Liver (tissue), 9 donors: Measurements from ENCODE around the gene KRT84. TPM values are rescaled to one million over a fixed set of nuclear protein-coding genes. Genes with fewer than 3 reads are reported as not detected.

Experiments used
- DNase-seq: peaks from one replicate; pipeline ENCODE4 v3.0.0-alpha.2; 2017; ENCODE audit warnings: low spot score
- H3K27ac ChIP-seq, 2 donors: one replicate each; pipeline ENCODE4 v1.7.0; 2013; ENCODE audit warnings: inconsistent platforms in 2 of 2, low read length in 2 of 2, control low read depth in 1 of 2, low read depth in 1 of 2, mild to moderate bottlenecking in 1 of 2
- H3K27me3 ChIP-seq, 4 donors: one replicate each; pipeline versions ENCODE4 v1.6.1 to v1.7.0; 2013; ENCODE audit warnings: low read length in 3 of 4, inconsistent platforms in 1 of 4, mild to moderate bottlenecking in 1 of 4, moderate library complexity in 1 of 4; ENCODE audit not compliant: control insufficient read depth in 4 of 4, insufficient read depth in 4 of 4
- H3K36me3 ChIP-seq, 4 donors: one replicate each; pipeline versions ENCODE4 v1.6.1 to v1.7.0; 2013; ENCODE audit warnings: low read length in 3 of 4, mild to moderate bottlenecking in 3 of 4, low read depth in 1 of 4, moderate library complexity in 1 of 4; ENCODE audit not compliant: control insufficient read depth in 4 of 4, insufficient read depth in 3 of 4
- H3K4me1 ChIP-seq, 4 donors: one replicate each; pipeline versions ENCODE4 v1.6.1 to v1.7.0; 2013; ENCODE audit warnings: low read length in 3 of 4, mild to moderate bottlenecking in 3 of 4, moderate library complexity in 1 of 4; ENCODE audit not compliant: control insufficient read depth in 4 of 4, insufficient read depth in 4 of 4
- H3K4me3 ChIP-seq, 3 donors: one replicate each; pipeline versions ENCODE4 v1.6.1 to v1.7.0; 2013; ENCODE audit warnings: low read length in 3 of 3, control low read depth in 1 of 3, low read depth in 1 of 3, mild to moderate bottlenecking in 1 of 3
- H3K9ac ChIP-seq, 2 donors: one replicate each; pipeline ENCODE4 v1.7.0; 2013; ENCODE audit warnings: low read length in 2 of 2, mild to moderate bottlenecking in 2 of 2, moderate library complexity in 2 of 2, control low read depth in 1 of 2, low read depth in 1 of 2
- H3K9me3 ChIP-seq, 4 donors: one replicate each; pipeline versions ENCODE4 v1.6.1 to v1.7.0; 2013; ENCODE audit warnings: low read length in 3 of 4; ENCODE audit not compliant: control insufficient read depth in 4 of 4
- ATF3 ChIP-seq: IDR thresholded peaks from 2 replicates; pipeline ENCODE4 v1.6.1; 2016; ENCODE audit warnings: antibody characterized with exemption
- CTCF ChIP-seq: fragments of 150-350 bp; IDR thresholded peaks from 2 replicates; pipeline ENCODE4 v1.5.1; 2017; ENCODE audit warnings: improper control_type of control experiment, low read depth, low read length; ENCODE audit not compliant: missing input control
- EGR1 ChIP-seq, 2 donors: IDR thresholded peaks; 2 replicates each; pipeline ENCODE4 v1.6.1; 2016 to 2018; ENCODE audit warnings: antibody characterized with exemption in 2 of 2, low read depth in 2 of 2
- FOXA1 ChIP-seq: IDR thresholded peaks from 2 replicates; pipeline ENCODE4 v1.6.1; 2016; ENCODE audit warnings: antibody characterized with exemption
- FOXA2 ChIP-seq: IDR thresholded peaks from 2 replicates; pipeline ENCODE4 v1.6.1; 2016; ENCODE audit warnings: antibody characterized with exemption
- GABPA ChIP-seq, 2 donors: IDR thresholded peaks in 1 of 2; conservative IDR thresholded peaks in 1 of 2; 2 replicates each; pipeline ENCODE4 v1.6.1; 2016; ENCODE audit warnings: antibody characterized with exemption in 2 of 2, mild to moderate bottlenecking in 1 of 2, moderate library complexity in 1 of 2
- HNF4A ChIP-seq, 2 donors: conservative IDR thresholded peaks; 2 replicates each; pipeline ENCODE4 v1.6.1; 2016; ENCODE audit warnings: antibody characterized with exemption in 2 of 2, mild to moderate bottlenecking in 2 of 2
- HNF4G ChIP-seq: IDR thresholded peaks from 2 replicates; pipeline ENCODE4 v1.6.1; 2016; ENCODE audit warnings: antibody characterized with exemption
- JUND ChIP-seq, 2 donors: IDR thresholded peaks; 2 replicates each; pipeline ENCODE4 v1.6.1; 2016; ENCODE audit warnings: antibody characterized with exemption in 2 of 2
- MAX ChIP-seq: IDR thresholded peaks from 2 replicates; pipeline ENCODE4 v1.6.1; 2016; ENCODE audit warnings: antibody characterized with exemption
- NR2F2 ChIP-seq: IDR thresholded peaks from 2 replicates; pipeline ENCODE4 v1.6.1; 2016; ENCODE audit warnings: antibody characterized with exemption
- RAD21 ChIP-seq, 2 donors: IDR thresholded peaks; 2 replicates each; pipeline ENCODE4 v1.6.1; 2016; ENCODE audit warnings: antibody characterized with exemption in 2 of 2, mild to moderate bottlenecking in 2 of 2
- REST ChIP-seq: IDR thresholded peaks from 2 replicates; pipeline ENCODE4 v1.6.1; 2016; ENCODE audit warnings: antibody characterized with exemption, mild to moderate bottlenecking
- RXRA ChIP-seq, 2 donors: IDR thresholded peaks; 2 replicates each; pipeline ENCODE4 v1.6.1; 2017 to 2018; ENCODE audit warnings: antibody characterized with exemption in 2 of 2, mild to moderate bottlenecking in 1 of 2
- SP1 ChIP-seq: IDR thresholded peaks from 2 replicates; pipeline ENCODE4 v1.6.1; 2018; ENCODE audit warnings: antibody characterized with exemption, mild to moderate bottlenecking
- TAF1 ChIP-seq: conservative IDR thresholded peaks from 2 replicates; pipeline ENCODE4 v1.6.1; 2016; ENCODE audit warnings: antibody characterized with exemption, mild to moderate bottlenecking
- YY1 ChIP-seq: IDR thresholded peaks from 2 replicates; pipeline ENCODE4 v1.6.1; 2016; ENCODE audit warnings: antibody characterized with exemption, mild to moderate bottlenecking
- ZBTB33 ChIP-seq: IDR thresholded peaks from 2 replicates; pipeline ENCODE4 v1.6.1; 2016; ENCODE audit warnings: antibody characterized with exemption
- WGBS: extraction: QIAGEN DNeasy Blood & Tissue Kit; methylation state at CpG from one replicate; pipeline ENCODE4 v1.1.7; 2013; 5-methylcytosine and 5-hydroxymethylcytosine counted together
- polyA plus RNA-seq, 2 donors: library from polyadenylated mRNA; stranded (reverse) in 1 of 2; unstranded in 1 of 2; fragments of 200-250 nt in 1 of 2; fragments of >200 nt in 1 of 2; fragmentation: Nextera tagmentation in 1 of 2; extraction: Ambion mirVana in 1 of 2; gene quantifications; one replicate each; pipeline versions ENCODE4 v1.2.1 to v1.2.3, GENCODE V29; 2013 to 2015
- total RNA-seq, 2 donors: library from RNA; depleted of rRNA; stranded (reverse); fragments of >200 nt; gene quantifications; one replicate each; pipeline ENCODE4 v1.2.3, GENCODE V29; 2014
- donor health status: healthy.
- donor health status: healthy.
- donor health status: healthy.
- donor health status: healthy.
- donor health status: healthy.

KRT84 gene
- total and polyA plus RNA-seq, 4 donors: not detected

GRCh38 chr12:52367876-52368275, 17.6 kb downstream of the KRT84 start:
- DNase-seq: no peak
- TF ChIP-seq TAF1 (no peak), JUND (IDR thresholded peaks at IDR 0.05) (no peak), ZBTB33 (no peak), GABPA (IDR thresholded peaks at IDR 0.05 in 1 of 2, conservative IDR thresholded peaks at IDR 0.05 in 1 of 2) (no peak), YY1 (no peak), RAD21 (IDR thresholded peaks at IDR 0.05) (no peak), REST (no peak), EGR1 (IDR thresholded peaks at IDR 0.05; ENCODE audit: low read depth in 2 of 2) (no peak), SP1 (no peak), HNF4A (conservative IDR thresholded peaks at IDR 0.05) (no peak), MAX (no peak), RXRA (IDR thresholded peaks at IDR 0.05) (no peak), FOXA2 (no peak)
- Histone ChIP-seq H3K4me1 (peaks cover 0 to 10% (median 6%) of the 10 kb centered on the region in 4 donors), H3K36me3 (no peaks in the 10 kb centered on the region), H3K9ac (no peak overlapping the region), H3K27ac (no peak overlapping the region), H3K4me3 (no peak overlapping the region), H3K9me3 (no peaks in the 10 kb centered on the region), H3K27me3 (no peaks in the 10 kb centered on the region)
- WGBS: 83% methylated on average over 6 of the region's 6 CpGs

- Histone ChIP-seq H3K9ac (no peak within 1 kb of the TSS), H3K27ac (no peak within 1 kb of the TSS), H3K9me3 (no peaks in the 10 kb centered on the region), H3K36me3 (no peaks in the 10 kb centered on the region), H3K27me3 (no peaks in the 10 kb centered on the region), H3K4me3 (no peak within 1 kb of the TSS), H3K4me1 (peaks cover 0 to 15% (median 7%) of the 10 kb centered on the region in 4 donors)
- TF ChIP-seq YY1: no peak
- no peak for TF ChIP-seq JUND (IDR thresholded peaks at IDR 0.05)
- no peak for TF ChIP-seq ATF3
- TF ChIP-seq FOXA2: no peak
- TF ChIP-seq CTCF: no peak
- TF ChIP-seq GABPA (IDR thresholded peaks at IDR 0.05 in 1 of 2, conservative IDR thresholded peaks at IDR 0.05 in 1 of 2): no peak
- TF ChIP-seq RXRA (IDR thresholded peaks at IDR 0.05): no peak
- no peak for TF ChIP-seq HNF4A (conservative IDR thresholded peaks at IDR 0.05)
- no peak for TF ChIP-seq FOXA1
- no peak for TF ChIP-seq HNF4G
- no peak for TF ChIP-seq NR2F2
- TF ChIP-seq EGR1 (IDR thresholded peaks at IDR 0.05; ENCODE audit: low read depth in 2 of 2): no peak
- no peak for TF ChIP-seq ZBTB33
- no peak for TF ChIP-seq RAD21 (IDR thresholded peaks at IDR 0.05)
- no peak for DNase-seq
- WGBS: 84% methylated on average over 42 of the region's 42 CpGs
Measured at GRCh38 chr12:52366738-52367485, 18.5 kb downstream of the KRT84 start, which contains the start of gene KRT85. Gene KRT85 (minus strand): TSS chr12:52367481. CDS start chr12:52367405, 76 bp downstream.
